ENCODE results near the gene KRT5. TPM values are rescaled to one million over a fixed set of nuclear protein-coding genes. Genes with fewer than 3 reads are reported as not detected.
"Not testable (repeated sequence)": the region's sequence is repeated elsewhere in the genome, so short reads cannot be mapped to it uniquely, and the experiment has no call there.

The KRT5 gene
- total RNA-seq, 1 donor from 2014 or later, result 388 TPM

- DNase-seq (ENCODE audit: low spot score), result no peak
Measured at GRCh38 chr12:52494518-52494917, 25.7 kb downstream of the KRT5 start.

DNA sequence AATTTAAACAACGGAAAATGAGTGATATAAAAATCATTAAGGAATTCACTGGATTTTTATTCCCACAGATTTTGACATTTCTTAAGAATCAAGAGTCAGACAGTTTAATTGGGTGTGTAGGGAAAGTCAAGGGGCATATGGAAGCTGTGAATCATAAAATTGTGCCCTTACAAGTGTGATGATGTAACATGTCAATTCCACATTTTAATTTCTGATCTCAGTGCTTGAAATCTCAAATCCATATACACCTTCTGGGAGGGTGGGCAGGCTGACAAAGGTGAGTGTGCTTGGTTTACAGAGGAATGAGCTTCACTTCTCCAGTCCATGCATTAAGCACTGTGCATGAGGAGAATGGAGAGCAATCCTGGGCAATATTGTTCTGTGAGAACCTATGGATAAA, 26.1 kb downstream of the KRT5 start:
- DNase-seq (ENCODE audit: low spot score), result no peak

- no peak for DNase-seq (ENCODE audit: low spot score)
Measured at GRCh38 chr12:52493172-52493571, 27.0 kb downstream of the KRT5 start, which contains the start of gene KRT6A. TSS of gene KRT6A (minus strand) at chr12:52493257. CDS start at chr12:52493188, 69 bp downstream.

GRCh38 chr12:52492405-52492804, 27.8 kb downstream of the KRT5 start:
- DNase-seq (ENCODE audit: low spot score), result not testable (repeated sequence)

DNA sequence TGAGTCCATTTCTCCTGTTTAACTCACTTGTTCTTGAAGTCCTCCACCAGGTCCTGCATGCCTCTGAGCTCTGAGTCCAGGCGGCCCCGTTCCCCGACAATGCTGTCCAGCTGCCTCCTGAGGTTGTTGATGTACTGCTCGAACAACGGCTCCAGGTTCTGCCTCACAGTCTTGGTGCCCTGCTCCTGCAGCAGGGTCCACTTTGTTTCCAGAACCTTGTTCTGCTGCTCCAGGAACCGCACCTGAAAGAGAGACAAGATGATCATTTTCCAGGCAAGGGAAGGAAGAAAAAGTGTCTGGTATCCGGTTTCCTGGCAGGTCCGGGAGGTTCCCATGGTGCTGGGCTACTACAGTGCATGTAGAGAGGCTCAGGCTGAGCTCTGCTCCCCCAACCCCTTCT, 28.7 kb downstream of the KRT5 start:
- not testable (repeated sequence) for DNase-seq (ENCODE audit: low spot score)

GRCh38 chr12:52488736-52489135, 31.5 kb downstream of the KRT5 start:
- no peak for DNase-seq (ENCODE audit: low spot score)

DNA sequence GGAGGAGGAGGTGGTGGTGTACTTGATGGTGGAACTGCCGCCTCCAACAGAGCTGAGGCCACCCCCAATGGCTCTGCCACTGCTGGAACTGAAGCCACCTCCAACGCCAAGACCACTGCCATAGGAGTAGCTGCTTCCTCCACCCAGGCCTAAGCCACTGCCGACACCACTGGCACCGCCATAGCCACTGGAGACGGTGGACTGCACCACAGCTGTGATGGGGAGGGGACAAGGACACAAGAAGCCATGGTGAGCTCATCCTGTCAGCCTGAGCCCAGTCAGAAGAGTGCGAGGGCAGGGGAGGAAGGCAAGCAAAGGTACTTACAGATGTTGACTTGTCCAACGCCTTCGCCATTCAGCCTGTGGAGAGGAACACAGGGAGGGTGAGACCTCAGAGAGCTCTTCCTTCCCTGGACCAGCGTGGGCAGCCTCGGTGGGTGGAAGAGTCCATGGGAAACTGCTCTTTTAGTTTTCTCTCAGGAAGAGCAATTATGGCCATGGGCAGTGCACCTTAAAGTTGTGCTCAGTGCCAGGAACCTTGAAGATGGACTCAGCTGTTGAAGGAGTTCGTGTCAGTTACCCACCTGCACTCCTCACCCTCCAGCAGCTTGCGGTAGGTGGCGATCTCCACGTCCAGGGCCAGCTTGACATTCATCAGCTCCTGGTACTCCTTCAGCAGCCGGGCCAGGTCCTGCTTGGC, 32.3 kb downstream of the KRT5 start:
- DNase-seq (ENCODE audit: low spot score), result not testable (repeated sequence)

DNA sequence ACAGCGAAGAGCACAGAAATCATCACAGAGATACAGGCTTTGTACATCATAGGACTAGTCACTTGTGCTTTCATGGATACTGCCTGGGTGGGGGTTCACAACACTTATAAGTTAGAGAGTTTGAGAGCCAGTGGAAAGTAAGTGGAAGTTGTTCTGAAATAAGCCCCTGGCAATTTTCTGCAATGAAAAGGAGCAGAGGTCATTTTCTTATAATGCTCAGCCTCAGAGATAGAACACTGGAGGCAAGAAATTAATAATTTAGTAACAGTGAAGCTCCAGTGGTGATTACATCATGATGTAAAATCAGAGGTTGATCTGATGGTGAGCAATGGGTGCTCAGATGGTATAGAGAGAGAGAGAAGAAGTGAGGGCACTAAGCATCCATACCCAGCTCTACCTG, 33.0 kb downstream of the KRT5 start:
- no peak for DNase-seq (ENCODE audit: low spot score)

GRCh38 chr12:52486166-52487105, 33.8 kb downstream of the KRT5 start:
- no peak for DNase-seq (ENCODE audit: low spot score)

- no peak for DNase-seq (ENCODE audit: low spot score)
Measured at GRCh38 chr12:52480073-52480472, 40.1 kb downstream of the KRT5 start.

DNA sequence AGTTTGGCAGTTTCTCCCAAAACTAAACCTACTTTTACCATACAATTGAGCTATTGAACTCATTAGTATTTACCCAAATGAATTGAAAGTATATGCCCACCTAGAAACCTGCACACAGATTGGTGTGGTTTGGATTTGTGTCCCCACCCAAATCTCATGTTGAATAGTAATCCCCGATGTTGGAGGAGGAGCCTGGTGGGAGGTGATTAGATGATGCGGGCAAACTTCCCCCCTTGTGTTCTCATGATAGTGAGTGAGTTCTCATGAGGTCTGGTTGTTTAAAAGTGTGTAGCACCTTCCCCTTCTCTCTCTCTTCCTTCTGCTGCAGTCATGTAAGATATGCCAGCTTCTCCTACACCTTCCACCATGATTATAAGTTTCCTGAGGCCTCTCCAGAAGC, 42.5 kb downstream of the KRT5 start:
- no peak for DNase-seq (ENCODE audit: low spot score)

DNA sequence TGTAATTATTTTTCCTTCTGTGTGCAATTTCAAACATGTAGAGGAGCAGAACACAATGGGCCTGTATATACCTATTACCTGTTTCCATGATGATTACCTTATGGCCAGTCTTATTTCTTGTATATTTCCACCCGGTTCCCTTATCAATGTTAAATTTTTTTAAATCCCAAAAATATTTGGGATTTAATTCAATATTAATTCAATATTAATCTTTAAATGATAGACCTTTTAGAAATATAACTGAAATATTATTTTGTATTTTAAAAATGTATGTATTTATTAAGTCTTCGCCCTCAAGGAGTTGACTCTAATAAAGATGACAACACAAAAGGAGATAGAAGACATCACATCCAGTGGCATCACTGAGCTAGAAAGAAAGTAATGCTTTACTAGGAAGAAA, 46.0 kb downstream of the KRT5 start:
- no peak for DNase-seq (ENCODE audit: low spot score)

DNA sequence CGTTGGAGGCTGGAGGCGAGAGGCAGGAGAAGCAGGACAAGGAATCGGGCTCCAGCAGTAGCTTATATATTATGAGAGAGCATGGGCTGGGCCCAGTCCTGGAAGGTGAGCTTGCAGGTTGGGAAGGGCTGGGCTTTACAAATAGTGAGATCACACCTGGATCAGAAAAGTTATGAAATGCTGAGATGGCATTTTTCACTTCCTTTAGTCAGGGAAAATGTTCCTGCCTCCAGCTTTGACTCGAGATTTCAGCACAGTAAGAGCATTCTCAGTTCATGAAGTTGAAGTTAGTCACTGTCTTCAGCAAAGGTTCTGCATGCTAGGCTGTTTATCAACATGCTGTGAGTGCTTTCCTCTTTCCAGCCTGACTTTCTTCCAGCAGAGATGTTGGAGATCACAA, 46.4 kb downstream of the KRT5 start, which contains the start of gene KRT6C:
Gene KRT6C (minus strand): TSS at position 38 of the 400 bp plus-strand sequence. CDS start 68 bp downstream, outside the sequence.
- DNase-seq (ENCODE audit: low spot score), result no peak

DNA sequence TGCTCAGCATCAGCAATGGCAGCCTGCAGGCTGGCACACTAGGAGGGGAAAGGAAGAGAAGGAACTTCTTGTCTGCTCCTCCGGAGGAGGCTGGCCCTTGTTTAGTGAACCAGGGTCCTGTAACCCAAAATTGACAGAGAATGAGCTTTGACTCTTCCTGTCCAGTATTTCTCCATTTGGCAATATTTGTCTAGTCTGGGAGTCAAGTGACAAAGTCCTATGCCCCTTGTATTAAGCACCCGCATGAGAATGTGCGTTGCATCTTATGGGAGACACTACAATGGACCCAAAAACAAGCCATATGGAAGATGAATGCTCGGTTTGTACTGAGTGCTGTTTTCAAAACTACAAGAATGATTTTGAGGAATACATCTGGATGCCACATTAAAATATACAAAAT, 50.3 kb downstream of the KRT5 start:
- DNase-seq (ENCODE audit: low spot score), result no peak

- DNase-seq (ENCODE audit: low spot score), result no peak
Measured at GRCh38 chr12:52464897-52465296, 55.3 kb downstream of the KRT5 start.

Other genes starting within 250 kb of the KRT5 start
- gene KRT86, start 245.7 kb downstream of the KRT5 start, total RNA-seq, result 0.62 TPM
- gene KRT81, start 228.9 kb downstream of the KRT5 start, total RNA-seq, result not detected
- gene KRT83, start 199.0 kb downstream of the KRT5 start, total RNA-seq, result not detected
- not detected for gene KRT85, start 152.9 kb downstream of the KRT5 start, total RNA-seq
- not detected for gene KRT84, start 134.7 kb downstream of the KRT5 start, total RNA-seq
- gene KRT82, start 114.1 kb downstream of the KRT5 start, total RNA-seq, result not detected
- not detected for gene KRT75, start 86.0 kb downstream of the KRT5 start, total RNA-seq
- gene KRT6B, start 68.2 kb downstream of the KRT5 start, total RNA-seq, result 0.36 TPM
- gene KRT6C, start 46.6 kb downstream of the KRT5 start, total RNA-seq, result 0.39 TPM
- 28.7 TPM for gene KRT6A, start 27.1 kb downstream of the KRT5 start, total RNA-seq
- not detected for gene KRT71, start 32.8 kb upstream of the KRT5 start, total RNA-seq
- gene KRT74, start 53.4 kb upstream of the KRT5 start, total RNA-seq, result 0.26 TPM
- gene KRT72, start 81.1 kb upstream of the KRT5 start, total RNA-seq, result not detected
- not detected for gene KRT73, start 98.2 kb upstream of the KRT5 start, total RNA-seq
- gene KRT2, start 131.8 kb upstream of the KRT5 start, total RNA-seq, result not detected
- not detected for gene KRT1, start 160.0 kb upstream of the KRT5 start, total RNA-seq
- gene KRT77, start 183.1 kb upstream of the KRT5 start, total RNA-seq, result not detected

Measured in ureter (tissue), 1 donor.